Brain microvascular endothelial cell (primary cell): Measurements from ENCODE around the gene PPP4R2.
A peak's percentile ranks its signal among the peaks of the same experiment; 100 is the strongest.

ENCODE experiments used
- DNase-seq: peaks from one replicate; pipeline ENCODE4 v3.0.0-alpha.2; 2020
- H3K27ac ChIP-seq: fragments of 250-450 bp; sonication (Bioruptor Pico); 2 replicates; pipeline ENCODE4 v1.5.1; 2020; ENCODE audit warnings: mild to moderate bottlenecking, moderate library complexity
- H3K27me3 ChIP-seq: fragments of 250-450 bp; sonication (Bioruptor Pico); replicated peaks from 2 replicates; pipeline ENCODE4 v1.5.1; 2020; ENCODE audit warnings: mild to moderate bottlenecking
- H3K36me3 ChIP-seq: fragments of 250-450 bp; sonication (Bioruptor Pico); replicated peaks from 2 replicates; pipeline ENCODE4 v1.5.1; 2020; ENCODE audit warnings: mild to moderate bottlenecking
- H3K4me3 ChIP-seq: 2 replicates; pipeline ENCODE4 v1.5.1; 2011; ENCODE audit warnings: low read depth, mild to moderate bottlenecking, control low read depth, low read length, moderate library complexity
- CTCF ChIP-seq: IDR thresholded peaks from 2 replicates; pipeline ENCODE4 v1.5.1; 2011; ENCODE audit warnings: low read depth, mild to moderate bottlenecking, moderate library complexity, low read length, control low read depth, inconsistent platforms; ENCODE audit errors: missing control alignments
- in situ Hi-C: cut with HindIII; loops from 2 replicates; pipeline ENCODE4 v1.10.0; 2017; ENCODE audit warnings: low sequenced_read_pairs, low pct_ligation_motif_present

PPP4R2 gene

GRCh38 chr3:72982609-72983366, 13.8 kb upstream of the PPP4R2 start:
- no peak for DNase-seq
- Histone ChIP-seq H3K27ac (no peak overlapping the region), H3K4me3 (no peak overlapping the region), H3K36me3 (no peaks in the 10 kb centered on the region), H3K27me3 (no peaks in the 10 kb centered on the region)
- TF ChIP-seq CTCF, result no peak
- in situ Hi-C loops, result no loop called here

GRCh38 chr3:72985576-72985975, 11.0 kb upstream of the PPP4R2 start:
- TF ChIP-seq CTCF, result no peak
- no peaks in the 10 kb centered on the region for H3K27me3 ChIP-seq
- H3K27ac ChIP-seq, result no peak overlapping the region
- DNase-seq, result no peak
- in situ Hi-C loops, result no loop called here
- H3K4me3 ChIP-seq, result no peak overlapping the region
- H3K36me3 ChIP-seq, result no peaks in the 10 kb centered on the region

- in situ Hi-C loops, result no loop called here
- no peak for DNase-seq
- no peak overlapping the region for H3K4me3 ChIP-seq
Observed at GRCh38 chr3:72990701-72991395, 5.8 kb upstream of the PPP4R2 start.

GRCh38 chr3:72991522-72991921, 5.1 kb upstream of the PPP4R2 start:
- H3K27me3 ChIP-seq, result no peaks in the 10 kb centered on the region
- no peaks in the 10 kb centered on the region for H3K36me3 ChIP-seq
- TF ChIP-seq CTCF, result no peak
- H3K4me3 ChIP-seq, result no peak overlapping the region
- DNase-seq, result no peak
- in situ Hi-C loops, result no loop called here
- H3K27ac ChIP-seq, result no peak overlapping the region

More at GRCh38 chr3:72990701-72991395, 5.8 kb upstream of the PPP4R2 start:
- H3K27me3 ChIP-seq, result no peaks in the 10 kb centered on the region
- TF ChIP-seq CTCF, result no peak
- no peak overlapping the region for H3K27ac ChIP-seq
- no peaks in the 10 kb centered on the region for H3K36me3 ChIP-seq

GRCh38 chr3:72993391-72993790, 3.2 kb upstream of the PPP4R2 start:
- DNase-seq, result no peak
- in situ Hi-C loops, result no loop called here
- H3K27ac ChIP-seq, result no peak overlapping the region
- peak; percentile 34 for TF ChIP-seq CTCF
- no peak overlapping the region for H3K4me3 ChIP-seq
- no peaks in the 10 kb centered on the region for H3K27me3 ChIP-seq
- no peaks in the 10 kb centered on the region for H3K36me3 ChIP-seq
